ENCODE data around the gene PRMT1. TPM values are rescaled to one million over a fixed set of nuclear protein-coding genes. Genes with fewer than 3 reads are reported as not detected.

The PRMT1 gene
- polyA plus RNA-seq, 1 experiment: 287 TPM

- CTCF ChIA-PET: interaction anchor here (1.2 to 3.0 kb wide), 2 partner anchors 9 to 12 kb away, joined by 4 to 14 read pairs; no protein-coding TSS in a partner anchor
- POLR2A ChIA-PET: interaction anchor here (0.9 to 3.3 kb wide), 2 partner anchors 14 to 112 kb away, joined by 6 to 9 read pairs; partner anchors contain the start of gene PRMT1
- H3K27ac ChIP-seq (ENCODE audit: low read depth, low read length): peak overlapping the region; percentile 70
Observed at GRCh38 chr19:49690079-49690655, 13.1 kb downstream of the PRMT1 start.

GRCh38 chr19:49690656-49691242 is 13.7 kb downstream of the PRMT1 start, which contains the start of gene CPT1C:
CPT1C (plus strand) TSS chr19:49691116; CDS start chr19:49692253, 1,137 bp downstream.
- Histone ChIP-seq H3K27ac (ENCODE audit: low read depth, low read length) (peak within 1 kb of the TSS; percentile 70), H3K4me3 (ENCODE audit: low read depth, low read length) (peak within 1 kb of the TSS; percentile 73), H3K9me3 (ENCODE audit: control insufficient read depth, insufficient read depth, low read length) (no peaks in the 10 kb centered on the region; the same call in 1 of the 2 replicates), H3K27me3 (ENCODE audit: control insufficient read depth, insufficient read depth, low read length) (no peaks in the 10 kb centered on the region)
- ChIA-PET CTCF (interaction anchor here (1.2 to 3.0 kb wide), 2 partner anchors 10 to 13 kb away, joined by 4 to 14 read pairs; no protein-coding TSS in a partner anchor), POLR2A (interaction anchor here (0.8 to 3.3 kb wide), 3 partner anchors 14 to 118 kb away, joined by 4 to 9 read pairs (median 6); partner anchors contain the start of gene PRMT1)
- DNase-seq (ENCODE audit: low read depth, low spot score): peak; percentile 61
- no peak for TF ChIP-seq CTCF (IDR thresholded peaks at IDR 0.05; ENCODE audit: low read depth, low read length)

More at GRCh38 chr19:49690079-49690655, 13.1 kb downstream of the PRMT1 start:
- Histone ChIP-seq H3K9me3 (ENCODE audit: control insufficient read depth, insufficient read depth, low read length) (no peaks in the 10 kb centered on the region; the same call in 1 of the 2 replicates), H3K4me3 (ENCODE audit: low read depth, low read length) (peak overlapping the region; percentile 73), H3K27me3 (ENCODE audit: control insufficient read depth, insufficient read depth, low read length) (no peaks in the 10 kb centered on the region)
- DNase-seq (ENCODE audit: low read depth, low spot score): no peak
- TF ChIP-seq CTCF (IDR thresholded peaks at IDR 0.05; ENCODE audit: low read depth, low read length): no peak

- CTCF ChIA-PET: interaction anchor here (3.0 kb wide), 1 partner anchor 11 kb away, joined by 14 read pairs; no protein-coding TSS in a partner anchor
- H3K27ac ChIP-seq (ENCODE audit: low read depth, low read length): peak overlapping the region; percentile 21
- no peak for DNase-seq (ENCODE audit: low read depth, low spot score)
- H3K4me3 ChIP-seq (ENCODE audit: low read depth, low read length): peak overlapping the region; percentile 73
- no peak for TF ChIP-seq CTCF (IDR thresholded peaks at IDR 0.05; ENCODE audit: low read depth, low read length)
- H3K27me3 ChIP-seq (ENCODE audit: control insufficient read depth, insufficient read depth, low read length): no peaks in the 10 kb centered on the region
- POLR2A ChIA-PET: interaction anchor here (0.8 to 3.3 kb wide), 3 partner anchors 15 to 117 kb away, joined by 4 to 9 read pairs (median 6); partner anchors contain the start of gene PRMT1
- no peaks in the 10 kb centered on the region; the same call in 1 of the 2 replicates for H3K9me3 ChIP-seq (ENCODE audit: control insufficient read depth, insufficient read depth, low read length)
Observed at GRCh38 chr19:49691243-49692146, 14.4 kb downstream of the PRMT1 start.

GRCh38 chr19:49692147-49692506 is 15.1 kb downstream of the PRMT1 start:
- Histone ChIP-seq H3K27ac (ENCODE audit: low read depth, low read length) (no peak overlapping the region), H3K27me3 (ENCODE audit: control insufficient read depth, insufficient read depth, low read length) (no peaks in the 10 kb centered on the region), H3K9me3 (ENCODE audit: control insufficient read depth, insufficient read depth, low read length) (no peaks in the 10 kb centered on the region; the same call in 1 of the 2 replicates), H3K4me3 (ENCODE audit: low read depth, low read length) (peak overlapping the region; percentile 73)
- CTCF ChIA-PET: no interaction called here
- no peak for DNase-seq (ENCODE audit: low read depth, low spot score)
- POLR2A ChIA-PET: no interaction called here
- TF ChIP-seq CTCF (IDR thresholded peaks at IDR 0.05; ENCODE audit: low read depth, low read length): no peak
